ENCODE measurements around the gene PIK3CB. TPM values are rescaled to one million over a fixed set of nuclear protein-coding genes. Genes with fewer than 3 reads are reported as not detected.

Gene PIK3CB
- total RNA-seq, 1 donor from 2014 or later, result 17.6 TPM

GRCh38 chr3:138776961-138777360 is 57.8 kb downstream of the PIK3CB start:
- H3K4me1 Mint-ChIP-seq, result peaks cover 28% of the 10 kb centered on the region
- intact Hi-C loops (cut with micrococcal nuclease), result loop anchor here (10.0 kb wide), 1 partner anchor 138 kb away; no protein-coding TSS in a partner anchor

GRCh38 chr3:138775254-138775595 is 59.5 kb downstream of the PIK3CB start:
- peaks cover 21% of the 10 kb centered on the region for H3K4me1 Mint-ChIP-seq
- H3K4me3 Mint-ChIP-seq, result no peak overlapping the region
- no peaks in the 10 kb centered on the region for H3K9me3 Mint-ChIP-seq
- H3K27ac Mint-ChIP-seq, result no peak overlapping the region
- peaks cover 8% of the 10 kb centered on the region for H3K36me3 Mint-ChIP-seq (ENCODE audit: low read depth)
- intact Hi-C loops (cut with micrococcal nuclease), result loop anchor here (10.0 kb wide), 1 partner anchor 140 kb away; no protein-coding TSS in a partner anchor
- no peak for DNase-seq
- H3K27me3 Mint-ChIP-seq, result no peaks in the 10 kb centered on the region

More at GRCh38 chr3:138776961-138777360, 57.8 kb downstream of the PIK3CB start:
- no peak for DNase-seq
- no peak overlapping the region for H3K4me3 Mint-ChIP-seq
- no peaks in the 10 kb centered on the region for H3K9me3 Mint-ChIP-seq
- no peak overlapping the region for H3K27ac Mint-ChIP-seq
- H3K36me3 Mint-ChIP-seq (ENCODE audit: low read depth), result peaks cover 8% of the 10 kb centered on the region
- H3K27me3 Mint-ChIP-seq, result no peaks in the 10 kb centered on the region

- H3K36me3 Mint-ChIP-seq (ENCODE audit: low read depth), result peaks cover 8% of the 10 kb centered on the region
- H3K4me1 Mint-ChIP-seq, result peaks cover 25% of the 10 kb centered on the region
- H3K4me3 Mint-ChIP-seq, result no peak overlapping the region
- H3K27ac Mint-ChIP-seq, result no peak overlapping the region
- no peaks in the 10 kb centered on the region for H3K27me3 Mint-ChIP-seq
- no peaks in the 10 kb centered on the region for H3K9me3 Mint-ChIP-seq
- intact Hi-C loops (cut with micrococcal nuclease), result loop anchor here (10.0 kb wide), 1 partner anchor 140 kb away; no protein-coding TSS in a partner anchor
- DNase-seq, result peak; percentile 60
These were observed 60.0 kb downstream of the PIK3CB start for GRCh38 chr3:138774529-138775253.

- Mint-ChIP-seq H3K36me3 (ENCODE audit: low read depth) (peaks cover 23% of the 10 kb centered on the region), H3K27me3 (no peaks in the 10 kb centered on the region), H3K4me3 (no peak overlapping the region), H3K27ac (no peak overlapping the region), H3K4me1 (peaks cover 14% of the 10 kb centered on the region), H3K9me3 (no peaks in the 10 kb centered on the region)
- intact Hi-C loops (cut with micrococcal nuclease), result loop anchor here (10.0 kb wide), 1 partner anchor 143 kb away; no protein-coding TSS in a partner anchor
- DNase-seq, result no peak
These were observed 63.1 kb downstream of the PIK3CB start for GRCh38 chr3:138771585-138771984.

GRCh38 chr3:138769616-138770015 is 65.1 kb downstream of the PIK3CB start:
- Mint-ChIP-seq H3K9me3 (no peaks in the 10 kb centered on the region), H3K36me3 (ENCODE audit: low read depth) (peaks cover 25% of the 10 kb centered on the region), H3K4me3 (no peak overlapping the region), H3K27me3 (no peaks in the 10 kb centered on the region), H3K4me1 (peaks cover 11% of the 10 kb centered on the region), H3K27ac (no peak overlapping the region)
- intact Hi-C loops (cut with micrococcal nuclease), result loop anchor here (10.0 kb wide), 1 partner anchor 145 kb away; no protein-coding TSS in a partner anchor
- DNase-seq, result no peak

- DNase-seq, result no peak
- H3K9me3 Mint-ChIP-seq, result no peaks in the 10 kb centered on the region
- no peak overlapping the region for H3K4me3 Mint-ChIP-seq
- intact Hi-C loops (cut with micrococcal nuclease), result no loop called here
- H3K36me3 Mint-ChIP-seq (ENCODE audit: low read depth), result peaks cover 22% of the 10 kb centered on the region
- no peak overlapping the region for H3K27ac Mint-ChIP-seq
- H3K27me3 Mint-ChIP-seq, result no peaks in the 10 kb centered on the region
- H3K4me1 Mint-ChIP-seq, result peaks cover 7% of the 10 kb centered on the region
These were observed 65.8 kb downstream of the PIK3CB start for GRCh38 chr3:138768946-138769345.

- Mint-ChIP-seq H3K36me3 (ENCODE audit: low read depth) (peaks cover 19% of the 10 kb centered on the region), H3K27me3 (no peaks in the 10 kb centered on the region), H3K4me1 (peaks cover 8% of the 10 kb centered on the region), H3K9me3 (no peaks in the 10 kb centered on the region), H3K27ac (no peak overlapping the region), H3K4me3 (no peak overlapping the region)
- no peak for DNase-seq
- intact Hi-C loops (cut with micrococcal nuclease), result no loop called here
These were observed 66.6 kb downstream of the PIK3CB start for GRCh38 chr3:138768125-138768524.

- Mint-ChIP-seq H3K9me3 (no peaks in the 10 kb centered on the region), H3K27ac (no peak overlapping the region), H3K27me3 (no peaks in the 10 kb centered on the region), H3K4me3 (no peak overlapping the region), H3K36me3 (ENCODE audit: low read depth) (peaks cover 19% of the 10 kb centered on the region), H3K4me1 (peaks cover 8% of the 10 kb centered on the region)
- intact Hi-C loops (cut with micrococcal nuclease), result no loop called here
- DNase-seq, result no peak
These were observed 67.1 kb downstream of the PIK3CB start for GRCh38 chr3:138767498-138768104.

- peaks cover 3% of the 10 kb centered on the region for H3K9me3 Mint-ChIP-seq
- H3K4me1 Mint-ChIP-seq, result peaks cover 17% of the 10 kb centered on the region
- H3K36me3 Mint-ChIP-seq (ENCODE audit: low read depth), result peaks cover 10% of the 10 kb centered on the region
- H3K27me3 Mint-ChIP-seq, result no peaks in the 10 kb centered on the region
- intact Hi-C loops (cut with micrococcal nuclease), result no loop called here
- no peak overlapping the region for H3K4me3 Mint-ChIP-seq
- H3K27ac Mint-ChIP-seq, result peak overlapping the region; percentile 43
- no peak for DNase-seq
These were observed 73.7 kb downstream of the PIK3CB start for GRCh38 chr3:138761002-138761401.

GRCh38 chr3:138748190-138748589 is 86.5 kb downstream of the PIK3CB start:
- no peaks in the 10 kb centered on the region for H3K9me3 Mint-ChIP-seq
- peaks cover 4% of the 10 kb centered on the region for H3K4me1 Mint-ChIP-seq
- H3K27ac Mint-ChIP-seq, result no peak overlapping the region
- no peak for DNase-seq
- intact Hi-C loops (cut with micrococcal nuclease), result no loop called here
- H3K4me3 Mint-ChIP-seq, result no peak overlapping the region
- H3K36me3 Mint-ChIP-seq (ENCODE audit: low read depth), result peaks cover 2% of the 10 kb centered on the region
- H3K27me3 Mint-ChIP-seq, result no peaks in the 10 kb centered on the region

- Mint-ChIP-seq H3K36me3 (ENCODE audit: low read depth) (peaks cover 2% of the 10 kb centered on the region), H3K4me3 (no peak overlapping the region), H3K4me1 (peaks cover 4% of the 10 kb centered on the region), H3K9me3 (no peaks in the 10 kb centered on the region), H3K27ac (no peak overlapping the region), H3K27me3 (no peaks in the 10 kb centered on the region)
- intact Hi-C loops (cut with micrococcal nuclease), result no loop called here
- DNase-seq, result no peak
These were observed 87.5 kb downstream of the PIK3CB start for GRCh38 chr3:138747225-138747624.

GRCh38 chr3:138740072-138740471 is 94.7 kb downstream of the PIK3CB start:
- H3K4me1 Mint-ChIP-seq, result peaks cover 7% of the 10 kb centered on the region
- no peaks in the 10 kb centered on the region for H3K27me3 Mint-ChIP-seq
- H3K27ac Mint-ChIP-seq, result no peak overlapping the region
- H3K9me3 Mint-ChIP-seq, result no peaks in the 10 kb centered on the region
- intact Hi-C loops (cut with micrococcal nuclease), result no loop called here
- H3K4me3 Mint-ChIP-seq, result no peak overlapping the region
- peak; percentile 53 for DNase-seq
- H3K36me3 Mint-ChIP-seq (ENCODE audit: low read depth), result peaks cover 17% of the 10 kb centered on the region

GRCh38 chr3:138732456-138732855 is 102.3 kb downstream of the PIK3CB start:
- Mint-ChIP-seq H3K9me3 (no peaks in the 10 kb centered on the region), H3K4me3 (no peak overlapping the region), H3K27me3 (no peaks in the 10 kb centered on the region), H3K4me1 (peaks cover 2% of the 10 kb centered on the region), H3K27ac (no peak overlapping the region), H3K36me3 (ENCODE audit: low read depth) (peaks cover 10% of the 10 kb centered on the region)
- intact Hi-C loops (cut with micrococcal nuclease), result no loop called here
- no peak for DNase-seq

GRCh38 chr3:138726946-138727730 is 107.6 kb downstream of the PIK3CB start:
- peaks cover 18% of the 10 kb centered on the region for H3K4me1 Mint-ChIP-seq
- H3K4me3 Mint-ChIP-seq, result no peak overlapping the region
- DNase-seq, result no peak
- intact Hi-C loops (cut with micrococcal nuclease), result no loop called here
- no peaks in the 10 kb centered on the region for H3K9me3 Mint-ChIP-seq
- H3K36me3 Mint-ChIP-seq (ENCODE audit: low read depth), result peaks cover 13% of the 10 kb centered on the region
- no peak overlapping the region for H3K27ac Mint-ChIP-seq
- H3K27me3 Mint-ChIP-seq, result no peaks in the 10 kb centered on the region
